Astrocyte of the cerebellum (primary cell): ENCODE results near the gene CCDC61.

Source experiments
- DNase-seq: peaks from one replicate; pipeline ENCODE4 v3.0.0-alpha.2; 2011; ENCODE audit warnings: low read depth
- H3K4me3 ChIP-seq: 2 replicates; pipeline ENCODE4 v1.5.1; 2011; ENCODE audit warnings: mild to moderate bottlenecking, low read depth, low read length, moderate library complexity
- in situ Hi-C: cut with HindIII; loops from 2 replicates; pipeline ENCODE4 v1.10.0; 2017; ENCODE audit warnings: low sequenced_read_pairs
- TF ChIP-seq, protein P1 (sequence below): IDR thresholded peaks from 2 replicates; pipeline ENCODE4 v1.5.1; 2012; ENCODE audit warnings: low read length, low read depth, moderate library complexity, mild to moderate bottlenecking; ENCODE audit errors: missing control alignments

Gene CCDC61

DNA sequence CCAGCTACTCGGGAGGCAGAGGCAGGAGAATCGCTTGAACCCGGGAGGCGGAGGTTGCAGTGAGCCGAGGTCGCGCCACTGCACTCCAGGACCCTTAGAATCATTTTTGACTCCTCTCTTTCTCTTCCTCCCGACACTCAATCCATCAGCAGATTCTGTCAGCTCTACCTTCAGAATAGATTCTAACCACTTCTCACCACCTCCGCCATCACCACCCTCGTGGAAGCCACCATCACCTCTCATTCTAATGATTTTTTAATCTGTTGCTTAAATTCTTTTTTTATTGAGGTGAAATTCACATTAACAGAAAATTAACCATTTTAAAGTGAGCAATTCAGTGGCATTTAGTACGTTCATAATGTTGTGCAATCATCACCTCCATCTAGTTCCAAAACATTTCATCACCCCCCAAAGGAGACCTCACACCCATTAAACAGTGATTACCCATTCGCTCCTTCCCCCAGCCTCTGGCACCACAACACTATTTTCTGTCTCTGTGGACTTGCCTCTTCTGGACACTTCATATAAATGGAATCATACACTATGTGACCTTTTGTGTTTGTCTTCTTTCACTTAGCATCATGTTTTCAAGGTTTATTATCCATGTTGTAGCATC lies 5.0 kb upstream of the CCDC61 start:
- in situ Hi-C loops = no loop called here
- TF ChIP-seq, protein P1, sequence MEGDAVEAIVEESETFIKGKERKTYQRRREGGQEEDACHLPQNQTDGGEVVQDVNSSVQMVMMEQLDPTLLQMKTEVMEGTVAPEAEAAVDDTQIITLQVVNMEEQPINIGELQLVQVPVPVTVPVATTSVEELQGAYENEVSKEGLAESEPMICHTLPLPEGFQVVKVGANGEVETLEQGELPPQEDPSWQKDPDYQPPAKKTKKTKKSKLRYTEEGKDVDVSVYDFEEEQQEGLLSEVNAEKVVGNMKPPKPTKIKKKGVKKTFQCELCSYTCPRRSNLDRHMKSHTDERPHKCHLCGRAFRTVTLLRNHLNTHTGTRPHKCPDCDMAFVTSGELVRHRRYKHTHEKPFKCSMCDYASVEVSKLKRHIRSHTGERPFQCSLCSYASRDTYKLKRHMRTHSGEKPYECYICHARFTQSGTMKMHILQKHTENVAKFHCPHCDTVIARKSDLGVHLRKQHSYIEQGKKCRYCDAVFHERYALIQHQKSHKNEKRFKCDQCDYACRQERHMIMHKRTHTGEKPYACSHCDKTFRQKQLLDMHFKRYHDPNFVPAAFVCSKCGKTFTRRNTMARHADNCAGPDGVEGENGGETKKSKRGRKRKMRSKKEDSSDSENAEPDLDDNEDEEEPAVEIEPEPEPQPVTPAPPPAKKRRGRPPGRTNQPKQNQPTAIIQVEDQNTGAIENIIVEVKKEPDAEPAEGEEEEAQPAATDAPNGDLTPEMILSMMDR = no peak

DNA sequence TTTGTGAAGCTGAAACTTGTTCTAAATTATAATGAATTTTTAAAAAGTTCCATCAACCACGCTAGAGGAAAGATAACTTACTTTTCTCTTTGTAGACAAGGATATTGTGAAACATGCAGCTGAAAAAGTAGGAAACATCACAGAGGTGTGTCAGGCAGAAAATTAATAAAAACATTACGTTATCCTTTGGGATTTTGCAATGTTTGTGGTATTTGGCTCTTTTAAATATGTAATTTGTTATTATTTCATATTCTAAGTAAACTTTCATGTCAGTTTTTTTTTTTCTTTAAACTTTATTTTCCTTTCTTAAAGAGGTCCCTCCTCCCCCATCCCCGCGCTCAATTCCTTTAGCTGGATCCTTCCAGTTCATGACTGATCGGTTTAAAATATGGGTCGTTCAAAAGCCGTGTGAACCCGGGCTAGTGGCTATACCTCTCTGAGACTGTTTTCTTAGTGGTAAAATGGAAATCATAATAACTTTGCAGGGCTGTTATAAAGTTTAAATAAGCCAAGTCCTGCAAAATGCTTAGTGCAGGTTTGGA lies 740 bp upstream of the CCDC61 start:
- DNase-seq = no peak
- H3K4me3 ChIP-seq = peak overlapping the region; percentile 89
- in situ Hi-C loops = no loop called here
- TF ChIP-seq, protein P1 = no peak

More for the DNA sequence above, 5.0 kb upstream of the CCDC61 start:
- no peak overlapping the region for H3K4me3 ChIP-seq
- no peak for DNase-seq

DNA sequence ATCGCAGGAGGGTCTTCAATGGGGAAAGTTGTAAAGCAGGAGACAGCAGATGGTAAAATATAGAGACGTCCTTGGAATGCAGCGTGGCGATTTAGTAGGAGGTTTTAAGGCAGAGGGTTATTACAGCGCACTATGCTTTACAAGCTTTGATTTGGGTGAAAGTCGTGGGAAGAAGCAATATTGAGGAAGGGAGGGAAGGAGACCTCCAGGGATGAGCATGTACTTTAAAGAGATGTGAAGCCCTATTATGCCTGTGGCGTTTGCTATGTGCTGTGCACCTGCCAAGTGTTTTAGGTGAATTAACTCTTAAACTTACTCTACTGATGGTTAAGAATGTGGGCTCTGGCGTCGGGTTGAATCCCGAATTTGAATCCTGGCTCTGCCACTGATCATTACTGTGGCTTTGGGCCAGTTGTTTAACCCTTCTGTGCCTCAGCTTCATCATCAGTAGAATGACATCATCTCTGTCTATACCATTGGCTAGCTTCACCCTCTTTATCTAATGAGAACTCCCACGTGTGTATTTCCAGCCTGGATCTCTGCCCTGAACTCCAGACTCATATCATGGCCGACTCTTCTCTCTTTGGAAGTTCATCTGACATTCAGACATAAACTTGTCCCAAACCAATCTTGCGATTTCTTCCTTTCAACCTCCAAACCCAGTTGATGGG lies 583 bp downstream of the CCDC61 start:
- in situ Hi-C loops = no loop called here
- TF ChIP-seq, protein P1 = no peak
- DNase-seq = no peak
- peak overlapping the region; percentile 89 for H3K4me3 ChIP-seq

DNA sequence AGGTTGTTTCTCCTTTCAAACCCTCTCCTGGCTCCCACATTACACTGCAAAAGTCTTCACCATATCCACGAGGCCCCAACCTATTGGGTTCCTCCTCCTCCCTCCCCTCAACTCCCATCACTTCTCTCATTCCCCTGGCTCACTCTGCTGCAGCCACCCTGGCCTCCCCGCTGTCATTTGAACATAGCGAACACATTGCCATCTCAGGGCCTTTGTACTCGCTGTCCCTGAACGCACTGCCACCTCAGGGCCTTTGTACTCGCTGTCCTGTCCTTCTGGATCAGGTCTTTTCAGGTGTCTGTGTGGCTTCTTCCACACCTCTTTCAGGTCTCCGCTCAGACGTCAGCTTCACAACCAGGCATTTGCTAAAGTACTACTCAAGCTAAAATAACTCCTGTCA lies 1.7 kb downstream of the CCDC61 start:
- in situ Hi-C loops = no loop called here
- TF ChIP-seq, protein P1 = no peak
- no peak overlapping the region for H3K4me3 ChIP-seq
- no peak for DNase-seq

DNA sequence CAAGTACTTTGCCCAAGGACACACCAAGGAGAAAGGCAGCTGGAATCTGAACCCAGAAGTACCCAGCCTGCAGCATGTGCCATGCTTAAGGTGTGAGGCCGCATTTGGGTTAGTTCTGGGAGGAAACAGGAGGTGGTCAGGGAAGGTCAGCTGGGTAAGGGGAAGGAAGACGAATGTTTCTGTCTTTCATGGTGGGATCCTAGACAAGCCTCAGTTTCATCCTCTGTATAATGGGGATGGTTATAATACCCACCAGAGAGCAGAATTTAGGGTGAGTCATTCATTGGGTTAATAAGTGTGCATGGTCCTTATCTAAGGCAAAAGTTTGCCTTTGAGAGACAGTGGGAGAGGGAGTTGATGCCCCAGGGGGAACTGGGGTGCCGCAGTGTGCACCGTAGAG lies 3.6 kb downstream of the CCDC61 start:
- in situ Hi-C loops = no loop called here
- H3K4me3 ChIP-seq = no peak overlapping the region
- TF ChIP-seq, protein P1 = no peak
- DNase-seq = no peak

DNA sequence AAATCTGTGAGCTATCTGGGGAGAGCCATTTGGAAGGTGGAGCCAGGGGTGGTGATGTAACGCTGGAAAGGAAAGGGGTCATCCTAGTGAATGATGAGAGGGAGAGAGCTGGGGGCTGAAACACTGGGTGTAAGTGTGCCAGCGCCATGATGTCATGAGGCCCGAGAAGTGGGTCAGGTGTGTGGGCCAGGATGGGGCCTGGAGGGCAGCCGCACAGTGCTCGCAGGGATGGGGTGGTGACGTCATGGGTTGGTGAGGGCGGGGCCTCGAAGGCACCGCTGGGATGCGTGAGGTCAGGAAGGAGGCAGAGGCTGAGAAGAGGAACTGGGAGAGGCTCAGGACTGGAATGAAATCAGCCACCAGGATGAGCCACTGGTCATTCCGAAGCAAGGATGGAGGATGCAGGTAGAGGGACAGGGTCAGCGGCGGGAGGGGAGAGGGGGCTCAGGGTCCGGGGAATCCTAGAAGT lies 4.4 kb downstream of the CCDC61 start:
- TF ChIP-seq, protein P1 = no peak
- in situ Hi-C loops = loop anchor here (10.0 kb wide), 1 partner anchor 75 kb away; no protein-coding TSS in a partner anchor
- no peak overlapping the region for H3K4me3 ChIP-seq
- DNase-seq = no peak
